Endothelial cell (in vitro differentiated cells): ENCODE data around the gene THSD4. TPM values are rescaled to one million over a fixed set of nuclear protein-coding genes. Genes with fewer than 3 reads are reported as not detected.

Experiments
- DNase-seq: peaks from one replicate; pipeline ENCODE4 v3.0.0; 2021; ENCODE audit warnings: low spot score
- H3K27ac Mint-ChIP-seq: one replicate; pipeline ENCODE4 v1.8.0; 2021; ENCODE audit warnings: mixed read lengths, inconsistent platforms; ENCODE audit not compliant: unreplicated experiment
- H3K27me3 Mint-ChIP-seq: one replicate; pipeline ENCODE4 v1.8.0; 2021; ENCODE audit warnings: mild to moderate bottlenecking, moderate library complexity, mixed read lengths, inconsistent platforms; ENCODE audit not compliant: unreplicated experiment
- H3K36me3 Mint-ChIP-seq: one replicate; pipeline ENCODE4 v1.8.0; 2021; ENCODE audit warnings: mild to moderate bottlenecking, low read depth, mixed read lengths, inconsistent platforms; ENCODE audit not compliant: unreplicated experiment
- H3K4me1 Mint-ChIP-seq: one replicate; pipeline ENCODE4 v1.8.0; 2021; ENCODE audit warnings: mild to moderate bottlenecking, mixed read lengths, inconsistent platforms; ENCODE audit not compliant: unreplicated experiment
- H3K4me3 Mint-ChIP-seq: one replicate; pipeline ENCODE4 v1.8.0; 2021; ENCODE audit warnings: mild to moderate bottlenecking, mixed read lengths, inconsistent platforms; ENCODE audit not compliant: unreplicated experiment
- H3K9me3 Mint-ChIP-seq: one replicate; pipeline ENCODE4 v1.8.0; 2021; ENCODE audit warnings: mixed read lengths, inconsistent platforms; ENCODE audit not compliant: unreplicated experiment
- total RNA-seq: library from RNA; stranded (reverse); fragmentation: NEBNext Ultra II Directional; extraction: Animal tissue kit (Norgen Biotek cat#: 25700); gene quantifications from one replicate; pipeline ENCODE4 v1.2.1, GENCODE V29; 2021; ENCODE audit not compliant: unreplicated experiment
- TF ChIP-seq, protein P1 (sequence below): fragments of 200-600 bp; sonication (generic); IDR thresholded peaks from one replicate; pipeline ENCODE4 v1.5.0; 2021; ENCODE audit warnings: antibody characterized with exemption; ENCODE audit not compliant: unreplicated experiment

Gene THSD4
- total RNA-seq, 1 donor from 2014 or later = 0.92 TPM

DNA sequence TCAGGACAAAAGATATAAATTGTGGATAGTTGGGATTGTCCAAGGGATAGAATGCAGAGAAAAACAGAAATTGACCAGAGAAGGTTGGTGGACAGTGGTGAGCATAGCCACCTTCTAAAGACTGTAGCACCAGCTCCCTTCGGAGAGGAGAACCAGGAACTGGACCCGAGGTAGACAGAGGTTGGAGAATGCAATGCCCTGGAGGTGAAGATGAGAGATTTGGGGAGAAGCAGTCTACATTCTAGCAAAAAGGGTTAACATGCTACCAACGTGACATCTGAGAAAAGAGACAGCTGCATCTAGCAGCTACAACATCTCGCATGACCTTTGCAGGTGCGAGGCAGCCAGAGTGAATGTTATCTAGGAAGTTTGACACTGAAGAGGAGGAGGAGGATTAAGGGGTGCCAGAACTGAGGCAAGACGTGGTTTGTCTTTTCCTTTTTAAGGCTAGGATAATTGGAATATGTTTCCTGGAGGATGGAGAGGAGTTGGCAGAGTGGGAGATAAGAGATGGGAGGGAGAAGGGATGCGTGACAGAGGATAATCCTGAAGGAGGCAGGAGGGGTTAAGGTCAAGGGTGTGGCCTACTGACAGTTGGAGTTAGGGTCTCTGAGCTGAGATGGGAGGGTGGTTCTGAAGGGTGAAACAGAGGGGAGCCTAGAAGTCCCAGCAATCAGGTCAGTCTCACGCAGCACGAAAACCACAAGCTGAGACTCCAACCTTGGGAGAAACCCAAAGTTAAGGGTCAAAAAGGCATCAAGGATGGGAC is 591.4 kb downstream of the THSD4 start:
- no peaks in the 10 kb centered on the region for H3K4me1 Mint-ChIP-seq
- TF ChIP-seq, protein P1, sequence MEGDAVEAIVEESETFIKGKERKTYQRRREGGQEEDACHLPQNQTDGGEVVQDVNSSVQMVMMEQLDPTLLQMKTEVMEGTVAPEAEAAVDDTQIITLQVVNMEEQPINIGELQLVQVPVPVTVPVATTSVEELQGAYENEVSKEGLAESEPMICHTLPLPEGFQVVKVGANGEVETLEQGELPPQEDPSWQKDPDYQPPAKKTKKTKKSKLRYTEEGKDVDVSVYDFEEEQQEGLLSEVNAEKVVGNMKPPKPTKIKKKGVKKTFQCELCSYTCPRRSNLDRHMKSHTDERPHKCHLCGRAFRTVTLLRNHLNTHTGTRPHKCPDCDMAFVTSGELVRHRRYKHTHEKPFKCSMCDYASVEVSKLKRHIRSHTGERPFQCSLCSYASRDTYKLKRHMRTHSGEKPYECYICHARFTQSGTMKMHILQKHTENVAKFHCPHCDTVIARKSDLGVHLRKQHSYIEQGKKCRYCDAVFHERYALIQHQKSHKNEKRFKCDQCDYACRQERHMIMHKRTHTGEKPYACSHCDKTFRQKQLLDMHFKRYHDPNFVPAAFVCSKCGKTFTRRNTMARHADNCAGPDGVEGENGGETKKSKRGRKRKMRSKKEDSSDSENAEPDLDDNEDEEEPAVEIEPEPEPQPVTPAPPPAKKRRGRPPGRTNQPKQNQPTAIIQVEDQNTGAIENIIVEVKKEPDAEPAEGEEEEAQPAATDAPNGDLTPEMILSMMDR = no peak
- H3K4me3 Mint-ChIP-seq = no peak overlapping the region
- H3K27me3 Mint-ChIP-seq = no peaks in the 10 kb centered on the region
- DNase-seq = no peak
- no peaks in the 10 kb centered on the region for H3K9me3 Mint-ChIP-seq
- H3K27ac Mint-ChIP-seq = no peak overlapping the region
- no peaks in the 10 kb centered on the region for H3K36me3 Mint-ChIP-seq

DNA sequence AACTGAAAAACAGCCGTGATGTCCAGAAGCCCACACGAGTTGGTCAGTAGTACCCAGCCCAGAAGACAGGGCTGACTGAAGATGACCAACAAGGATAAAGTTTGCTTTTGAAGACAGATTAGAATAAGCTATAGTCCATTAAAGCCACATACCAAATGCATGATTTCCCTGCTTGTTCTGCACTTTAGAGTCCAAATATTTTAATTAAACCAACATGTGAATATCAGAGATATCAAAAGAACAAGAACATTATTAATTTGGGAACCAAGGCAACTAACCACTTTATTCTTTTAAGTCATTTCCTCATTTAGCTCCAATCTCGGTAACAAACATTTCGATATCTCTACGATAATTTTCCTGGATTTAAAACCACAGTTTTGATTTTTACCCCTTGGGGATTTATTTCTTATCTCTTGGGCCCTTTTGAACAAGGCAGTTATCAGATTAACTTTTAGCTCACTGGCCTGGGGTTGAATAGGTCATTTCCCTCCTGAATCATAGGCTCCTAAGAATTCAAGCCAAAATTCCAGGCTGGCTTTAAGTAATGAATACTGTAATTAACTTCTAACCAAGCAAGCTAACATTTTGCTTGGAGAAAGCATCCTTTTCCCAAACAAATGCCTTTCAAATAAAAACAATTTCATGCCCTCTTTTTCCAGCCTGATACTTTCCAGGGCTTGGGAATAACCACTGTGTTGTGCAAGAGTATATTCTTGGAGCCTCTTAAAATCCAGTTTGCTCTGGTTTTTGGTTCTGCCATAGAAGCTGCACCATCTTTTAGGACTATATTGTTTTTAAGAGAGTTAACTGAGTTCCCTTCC is 592.2 kb downstream of the THSD4 start:
- TF ChIP-seq, protein P1 = no peak
- Mint-ChIP-seq H3K9me3 (no peaks in the 10 kb centered on the region), H3K4me1 (no peaks in the 10 kb centered on the region), H3K4me3 (no peak overlapping the region), H3K36me3 (no peaks in the 10 kb centered on the region), H3K27ac (no peak overlapping the region), H3K27me3 (no peaks in the 10 kb centered on the region)
- no peak for DNase-seq

DNA sequence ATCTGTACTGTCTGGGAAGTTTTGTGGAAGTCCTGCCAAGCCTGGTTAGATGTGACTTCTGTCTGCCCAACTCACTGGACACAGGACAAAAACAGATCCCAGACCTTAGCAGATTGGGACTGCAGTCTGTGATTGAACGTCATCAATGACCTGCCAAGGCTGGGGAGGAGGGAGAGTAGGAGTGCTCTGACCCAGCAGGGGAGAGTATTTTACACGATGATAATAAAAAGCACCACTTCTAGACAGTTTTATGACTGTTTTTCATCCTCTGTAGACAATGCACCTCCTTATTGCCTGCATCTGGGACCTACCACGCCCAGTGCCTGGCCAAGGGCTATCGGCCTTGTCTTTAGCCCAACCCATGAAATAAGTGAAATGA is 592.8 kb downstream of the THSD4 start:
- Mint-ChIP-seq H3K4me3 (no peak overlapping the region), H3K27ac (no peak overlapping the region), H3K4me1 (no peaks in the 10 kb centered on the region), H3K36me3 (no peaks in the 10 kb centered on the region), H3K27me3 (no peaks in the 10 kb centered on the region), H3K9me3 (no peaks in the 10 kb centered on the region)
- DNase-seq = no peak
- TF ChIP-seq, protein P1 = no peak

DNA sequence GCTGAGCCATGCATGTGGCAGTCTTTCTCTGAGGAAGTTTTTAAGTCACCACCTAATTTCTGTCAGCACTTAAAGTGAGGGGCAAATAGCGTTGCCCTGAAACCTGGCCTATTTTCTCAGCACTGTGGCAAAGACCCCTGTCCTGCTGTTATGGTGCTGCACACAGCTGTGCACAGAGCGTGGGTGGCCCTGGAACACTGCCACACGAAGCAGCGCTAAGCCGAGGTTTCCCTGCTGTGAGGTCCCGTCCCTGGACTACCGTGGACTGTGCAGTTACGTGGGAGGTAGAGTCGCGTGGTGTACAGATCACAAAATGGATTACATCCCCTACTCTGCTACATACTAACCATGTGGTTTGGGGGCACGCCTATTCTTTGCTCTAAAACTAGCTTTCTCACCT is 593.5 kb downstream of the THSD4 start:
- DNase-seq = no peak
- Mint-ChIP-seq H3K27ac (no peak overlapping the region), H3K4me3 (no peak overlapping the region), H3K9me3 (no peaks in the 10 kb centered on the region), H3K4me1 (no peaks in the 10 kb centered on the region), H3K27me3 (no peaks in the 10 kb centered on the region), H3K36me3 (no peaks in the 10 kb centered on the region)
- TF ChIP-seq, protein P1 = no peak
